Cardiac muscle cell (in vitro differentiated cells and primary cell): Measurements from ENCODE around the gene IMP4. TPM values are rescaled to one million over a fixed set of nuclear protein-coding genes. Genes with fewer than 3 reads are reported as not detected.

ENCODE experiments used
- DNase-seq, 2 donors: peaks; one replicate each; pipeline versions ENCODE4 v3.0.0 to v3.0.0-alpha.2; 2010 to 2017; ENCODE audit warnings: low read depth in 1 of 2, low spot score in 1 of 2
- H3K27ac ChIP-seq: fragments of 200-600 bp; sonication (generic); 2 replicates; pipeline ENCODE4 v1.5.1; 2016
- H3K27me3 ChIP-seq: fragments of 200-600 bp; sonication (generic); 2 replicates; pipeline ENCODE4 v1.6.0; 2016; ENCODE audit warnings: control low read depth
- H3K36me3 ChIP-seq: fragments of 200-600 bp; sonication (generic); 2 replicates; pipeline ENCODE4 v1.5.1; 2016; ENCODE audit warnings: control low read depth
- H3K4me1 ChIP-seq: fragments of 200-600 bp; sonication (generic); 2 replicates; pipeline ENCODE4 v1.8.1; 2017; ENCODE audit warnings: low read depth, mild to moderate bottlenecking, mixed run types
- H3K4me3 ChIP-seq: fragments of 200-600 bp; sonication (generic); 2 replicates; pipeline ENCODE4 v1.5.1; 2016; ENCODE audit warnings: mild to moderate bottlenecking
- H3K9me3 ChIP-seq: fragments of 200-600 bp; sonication (generic); 2 replicates; pipeline ENCODE4 v1.5.1; 2017; ENCODE audit warnings: low read depth, mild to moderate bottlenecking, control low read depth
- CTCF ChIP-seq: IDR thresholded peaks from 2 replicates; pipeline ENCODE4 v1.5.1; 2012; ENCODE audit warnings: low read depth, mild to moderate bottlenecking, low read length
- polyA plus RNA-seq: library from polyadenylated mRNA; unstranded; fragments of >200 nt; fragmentation: Nextera tagmentation; extraction: Ambion mirVana; gene quantifications from 2 replicates; pipeline ENCODE4 v1.2.1, GENCODE V29; 2016
- total RNA-seq: library from RNA; depleted of rRNA; stranded (reverse); fragments of >200 nt; gene quantifications from 2 replicates; pipeline ENCODE4 v1.2.3, GENCODE V29; 2016

Gene IMP4
- total and polyA plus RNA-seq, 2 experiments from 2014 or later = 65.2 to 91.5 TPM

- DNase-seq = no peak
- no peak overlapping the region for H3K27ac ChIP-seq
- no peak overlapping the region for H3K4me3 ChIP-seq
- TF ChIP-seq CTCF = no peak
- H3K9me3 ChIP-seq = no peaks in the 10 kb centered on the region
- no peaks in the 10 kb centered on the region for H3K4me1 ChIP-seq
- H3K27me3 ChIP-seq = no peaks in the 10 kb centered on the region
- no peaks in the 10 kb centered on the region for H3K36me3 ChIP-seq
Observed at GRCh38 chr2:130366720-130367119, 24.0 kb downstream of the IMP4 start.

- H3K4me3 ChIP-seq = no peak overlapping the region
- no peaks in the 10 kb centered on the region for H3K27me3 ChIP-seq
- H3K27ac ChIP-seq = no peak overlapping the region
- no peaks in the 10 kb centered on the region for H3K4me1 ChIP-seq
- no peak for DNase-seq
- no peak for TF ChIP-seq CTCF
- H3K9me3 ChIP-seq = no peaks in the 10 kb centered on the region
- H3K36me3 ChIP-seq = no peaks in the 10 kb centered on the region
Observed at GRCh38 chr2:130368786-130369185, 26.1 kb downstream of the IMP4 start.

- Histone ChIP-seq H3K27ac (no peak overlapping the region), H3K9me3 (no peaks in the 10 kb centered on the region), H3K4me1 (no peaks in the 10 kb centered on the region), H3K36me3 (no peaks in the 10 kb centered on the region), H3K4me3 (no peak overlapping the region), H3K27me3 (no peaks in the 10 kb centered on the region)
- DNase-seq = peak in 1 of 2 donors; percentile 36
- no peak for TF ChIP-seq CTCF
Observed at GRCh38 chr2:130369311-130369964, 26.7 kb downstream of the IMP4 start.

GRCh38 chr2:130369965-130370341 is 27.3 kb downstream of the IMP4 start:
- Histone ChIP-seq H3K4me1 (no peaks in the 10 kb centered on the region), H3K4me3 (no peak overlapping the region), H3K36me3 (no peaks in the 10 kb centered on the region), H3K27me3 (no peaks in the 10 kb centered on the region), H3K27ac (no peak overlapping the region), H3K9me3 (no peaks in the 10 kb centered on the region)
- no peak for TF ChIP-seq CTCF
- no peak for DNase-seq

- TF ChIP-seq CTCF = no peak
- Histone ChIP-seq H3K27me3 (no peaks in the 10 kb centered on the region), H3K4me3 (no peak overlapping the region), H3K4me1 (no peaks in the 10 kb centered on the region), H3K27ac (no peak overlapping the region), H3K9me3 (no peaks in the 10 kb centered on the region), H3K36me3 (no peaks in the 10 kb centered on the region)
- DNase-seq = no peak
Observed at GRCh38 chr2:130370490-130370889, 27.8 kb downstream of the IMP4 start.
